ENCODE measurements around the gene QPRT.
"Not testable (repeated sequence)": the region's sequence is repeated elsewhere in the genome, so short reads cannot be mapped to it uniquely, and the experiment has no call there.

Gene QPRT

DNA sequence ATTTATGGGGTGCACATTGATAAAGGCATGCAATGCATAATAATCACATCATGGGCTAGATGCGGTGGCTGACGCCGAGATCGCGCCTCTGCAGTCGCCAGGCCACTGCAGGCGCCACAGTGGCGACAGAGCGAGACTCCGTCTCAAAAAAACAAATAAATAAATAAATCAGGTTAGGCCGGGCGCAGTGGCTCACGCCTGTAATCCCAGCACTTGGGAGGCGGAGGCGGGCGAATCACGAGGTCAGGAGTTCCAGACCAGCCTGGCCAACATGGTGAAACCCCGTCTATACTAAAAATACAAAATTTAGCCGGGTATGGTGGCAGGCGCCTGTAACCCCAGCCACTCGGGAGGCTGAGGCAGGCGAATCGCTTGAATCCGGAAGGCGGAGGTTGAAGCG is 13.6 kb downstream of the QPRT start:
- DNase-seq = not testable (repeated sequence)

DNA sequence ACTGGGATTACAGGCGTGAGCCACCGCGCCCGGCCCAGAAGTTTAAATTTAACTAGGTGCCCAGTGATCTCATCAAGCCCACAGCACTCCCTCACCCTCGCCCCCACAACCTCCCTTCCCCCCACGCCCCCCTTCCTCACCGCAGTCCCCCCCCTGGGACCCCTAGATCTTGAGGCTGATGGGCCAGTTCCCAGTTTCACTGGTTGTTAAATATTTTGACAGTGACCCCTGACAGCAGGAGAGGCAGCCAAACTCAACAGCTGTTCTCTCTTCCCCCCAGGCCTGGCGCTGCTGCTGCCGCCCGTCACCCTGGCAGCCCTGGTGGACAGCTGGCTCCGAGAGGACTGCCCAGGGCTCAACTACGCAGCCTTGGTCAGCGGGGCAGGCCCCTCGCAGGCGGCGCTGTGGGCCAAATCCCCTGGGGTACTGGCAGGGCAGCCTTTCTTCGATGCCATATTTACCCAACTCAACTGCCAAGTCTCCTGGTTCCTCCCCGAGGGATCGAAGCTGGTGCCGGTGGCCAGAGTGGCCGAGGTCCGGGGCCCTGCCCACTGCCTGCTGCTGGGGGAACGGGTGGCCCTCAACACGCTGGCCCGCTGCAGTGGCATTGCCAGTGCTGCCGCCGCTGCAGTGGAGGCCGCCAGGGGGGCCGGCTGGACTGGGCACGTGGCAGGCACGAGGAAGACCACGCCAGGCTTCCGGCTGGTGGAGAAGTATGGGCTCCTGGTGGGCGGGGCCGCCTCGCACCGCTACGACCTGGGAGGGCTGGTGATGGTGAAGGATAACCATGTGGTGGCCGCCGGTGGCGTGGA is 15.6 kb downstream of the QPRT start:
- DNase-seq = peak in 8 of 56 donors; percentile 4 to 27 (median 8)

DNA sequence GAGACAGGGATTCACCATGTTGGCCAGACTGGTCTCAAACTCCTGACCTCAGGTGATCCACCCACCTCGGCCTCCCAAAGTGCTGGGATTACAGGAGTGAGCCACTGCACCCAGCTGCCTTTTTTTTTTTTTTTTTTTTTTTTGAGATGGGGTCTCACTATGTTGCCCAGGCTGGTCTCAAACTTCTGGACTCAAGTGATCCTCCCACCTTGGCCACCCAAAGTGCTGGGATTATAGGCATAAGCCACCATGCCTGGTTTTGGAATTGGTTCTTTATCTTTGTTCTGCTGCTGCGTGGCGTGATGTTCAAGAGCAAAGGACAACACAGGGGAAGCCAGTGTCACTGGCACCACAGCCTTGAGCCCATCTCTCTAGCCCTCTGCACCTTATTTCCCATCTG is 16.7 kb downstream of the QPRT start:
- not testable (repeated sequence) for DNase-seq

DNA sequence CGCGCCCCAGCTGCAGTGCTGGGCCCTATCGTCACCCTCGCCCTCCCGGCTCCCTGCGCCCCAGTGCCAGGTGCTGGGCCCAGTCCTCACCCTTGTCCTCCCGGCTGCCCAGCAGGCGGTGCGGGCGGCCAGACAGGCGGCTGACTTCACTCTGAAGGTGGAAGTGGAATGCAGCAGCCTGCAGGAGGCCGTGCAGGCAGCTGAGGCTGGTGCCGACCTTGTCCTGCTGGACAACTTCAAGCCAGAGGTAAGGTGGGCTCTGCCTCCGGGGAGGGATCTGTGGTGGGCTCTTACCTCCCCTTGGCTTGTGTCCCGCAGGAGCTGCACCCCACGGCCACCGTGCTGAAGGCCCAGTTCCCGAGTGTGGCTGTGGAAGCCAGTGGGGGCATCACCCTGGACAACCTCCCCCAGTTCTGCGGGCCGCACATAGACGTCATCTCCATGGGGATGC is 17.9 kb downstream of the QPRT start:
- DNase-seq = no peak

DNA sequence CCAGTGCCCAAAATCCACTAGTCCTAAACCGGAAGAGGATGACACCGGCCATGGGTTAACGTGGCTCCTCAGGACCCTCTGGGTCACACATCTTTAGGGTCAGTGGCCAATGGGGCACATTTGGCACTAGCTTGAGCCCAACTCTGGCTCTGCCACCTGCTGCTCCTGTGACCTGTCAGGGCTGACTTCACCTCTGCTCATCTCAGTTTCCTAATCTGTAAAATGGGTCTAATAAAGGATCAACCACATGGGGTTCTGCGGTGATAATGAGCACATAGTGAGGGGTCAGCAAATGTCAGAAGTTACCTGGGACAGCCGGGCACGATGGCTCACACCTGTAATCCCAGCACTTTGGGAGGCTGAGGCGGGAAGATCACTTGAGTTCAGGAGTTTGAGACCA is 18.4 kb downstream of the QPRT start:
- DNase-seq = no peak

DNA sequence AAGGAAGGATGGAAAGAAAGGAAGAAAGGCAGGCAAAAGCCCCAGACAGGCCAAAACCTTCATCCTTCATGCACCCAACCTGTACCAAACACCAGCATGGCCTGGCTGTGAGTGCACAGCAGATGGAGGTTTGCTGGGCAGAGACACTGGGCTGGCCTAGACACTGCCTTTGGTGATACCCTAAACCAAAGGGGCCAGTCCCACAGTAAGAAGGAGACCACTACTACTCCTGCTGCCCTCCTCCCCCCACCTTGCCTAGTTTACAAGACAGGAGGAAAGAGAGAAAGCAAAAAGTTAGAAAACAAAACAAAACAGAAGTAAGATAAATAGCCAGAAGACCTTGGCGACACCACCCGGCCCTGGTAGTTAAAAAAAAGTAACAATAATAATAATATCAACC is 19.1 kb downstream of the QPRT start:
- no peak for DNase-seq

DNA sequence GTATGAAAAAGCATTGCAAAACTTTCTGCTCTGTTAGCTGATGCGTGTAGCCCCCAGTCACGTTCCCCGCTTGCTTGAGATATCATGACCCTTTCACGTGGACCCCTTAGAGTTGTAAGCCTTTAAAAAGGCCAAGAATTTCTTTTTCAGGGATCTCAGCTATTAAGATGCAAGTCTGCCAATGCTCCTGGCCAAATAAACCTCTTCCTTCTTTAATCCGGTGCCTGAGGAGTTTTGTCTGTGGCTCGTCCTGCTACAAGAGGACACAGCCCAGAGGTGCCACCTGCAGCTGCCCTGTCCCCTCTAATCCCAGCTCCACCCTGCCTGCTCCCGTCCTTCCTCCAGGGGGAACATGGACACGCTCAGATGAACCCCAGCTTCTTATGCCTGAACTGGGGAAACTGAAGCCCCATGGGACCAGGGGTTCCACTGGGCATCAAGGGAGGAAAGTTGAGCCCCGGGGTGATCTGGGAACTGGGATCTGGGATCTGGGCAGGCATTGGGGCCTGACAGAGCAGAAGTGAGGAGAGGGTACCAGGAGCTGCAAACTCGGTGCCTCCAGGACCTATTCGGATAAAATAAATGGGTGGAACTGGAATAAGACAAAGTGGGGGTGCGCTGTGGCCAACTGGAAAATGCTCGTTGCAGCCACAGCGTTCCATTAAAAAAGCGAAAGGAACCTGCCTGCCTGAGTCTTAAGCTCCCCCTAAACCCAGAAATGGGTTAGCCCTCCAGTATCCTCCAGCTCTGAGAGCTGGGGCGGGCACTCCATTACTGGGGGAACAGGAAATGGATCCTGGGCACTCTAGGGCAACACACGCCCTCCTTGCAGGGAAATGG is 19.7 kb downstream of the QPRT start:
- no peak for DNase-seq

DNA sequence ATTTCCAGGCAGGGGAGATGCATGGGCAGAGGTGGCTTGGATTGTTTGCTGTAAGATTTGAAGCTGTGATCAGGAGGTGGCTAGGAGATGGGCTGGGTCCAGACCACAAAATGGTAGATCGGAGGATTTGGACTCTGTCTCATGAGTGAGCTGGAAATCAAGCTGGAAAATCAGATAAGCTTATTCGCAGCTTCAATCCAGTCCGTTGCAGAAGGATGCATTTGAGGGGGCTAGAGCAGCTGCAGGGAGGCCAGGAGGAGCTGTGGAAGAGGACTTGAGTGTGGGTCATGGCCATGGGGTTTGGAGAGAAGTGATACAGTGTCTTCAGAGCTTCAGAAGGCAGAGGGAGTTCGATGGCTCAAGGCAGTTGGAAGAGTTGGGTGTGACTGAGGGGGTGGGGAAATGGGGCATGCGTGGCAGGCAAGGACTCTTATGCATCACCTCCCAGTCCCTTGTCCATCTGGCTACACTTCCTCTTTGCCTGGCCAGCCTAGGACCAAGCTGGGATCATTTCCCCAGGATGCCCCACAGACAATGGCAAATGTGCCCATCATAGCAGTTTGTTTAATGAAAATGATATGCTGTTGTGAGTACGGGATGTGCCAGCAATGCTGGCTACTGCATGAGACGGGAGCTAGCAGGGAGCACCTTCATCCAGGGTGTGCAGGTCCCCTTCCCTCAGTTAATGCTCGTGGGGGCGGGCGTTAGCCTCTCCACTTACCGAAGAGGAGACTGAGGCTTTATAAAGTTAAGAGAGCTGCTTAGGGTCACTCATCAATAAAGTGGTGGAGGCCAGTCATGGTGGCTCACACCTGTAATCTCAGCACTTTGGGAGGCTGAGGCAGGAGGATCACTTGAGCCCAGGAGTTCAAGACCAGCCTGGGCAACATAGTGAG is 20.6 kb downstream of the QPRT start:
- DNase-seq = no peak

DNA sequence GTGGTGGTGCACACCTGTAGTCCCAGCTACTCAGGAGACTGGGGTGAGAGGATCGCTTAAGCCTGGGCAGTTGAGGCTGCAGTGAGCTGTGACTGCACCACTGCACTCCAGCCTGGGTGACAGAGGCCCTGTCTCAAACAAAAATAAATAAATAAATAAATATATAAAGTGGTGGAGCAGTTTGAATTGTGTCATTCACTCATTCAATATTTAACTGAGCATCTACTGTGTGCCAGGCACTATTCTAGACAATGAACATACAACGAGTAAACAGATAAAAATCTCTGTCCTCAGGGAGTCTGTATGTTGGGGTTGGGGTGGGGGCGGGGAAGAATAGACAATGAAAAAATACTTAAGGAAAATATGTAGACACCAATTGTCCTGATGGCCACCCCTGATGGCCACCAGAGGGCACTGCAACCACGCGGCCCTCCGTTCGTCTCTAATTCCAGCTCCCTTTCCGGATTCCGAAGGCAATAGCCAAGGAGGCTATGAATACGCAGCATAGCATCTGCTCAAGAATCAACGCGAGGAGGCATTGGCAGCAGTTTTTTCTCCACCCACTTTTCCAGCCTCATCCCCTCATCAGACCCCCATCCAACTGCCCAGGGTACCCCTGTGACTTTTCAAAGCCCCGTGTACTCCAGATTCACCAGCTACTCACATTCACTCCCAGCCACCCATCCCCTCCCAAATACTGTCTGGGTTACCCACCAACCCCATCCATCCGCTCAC is 21.4 kb downstream of the QPRT start:
- DNase-seq = peak in 29 of 56 donors; percentile 4 to 71 (median 19)

DNA sequence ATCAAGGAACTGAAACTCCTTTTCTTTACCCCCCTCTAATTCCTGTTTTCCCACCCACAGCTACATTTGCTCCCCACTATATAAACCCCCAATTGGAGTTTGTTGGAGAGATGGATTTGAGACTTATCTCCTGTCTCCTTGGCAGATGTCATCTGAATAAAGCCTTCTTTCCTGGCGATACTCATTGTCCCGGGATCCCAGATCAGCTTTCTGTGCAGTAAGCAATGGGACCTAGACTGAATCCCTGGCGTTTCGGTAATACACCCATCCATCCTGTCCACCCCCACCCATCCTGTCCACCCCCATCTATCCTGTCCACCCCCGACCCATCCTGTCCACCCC is 22.2 kb downstream of the QPRT start:
- no peak for DNase-seq

DNA sequence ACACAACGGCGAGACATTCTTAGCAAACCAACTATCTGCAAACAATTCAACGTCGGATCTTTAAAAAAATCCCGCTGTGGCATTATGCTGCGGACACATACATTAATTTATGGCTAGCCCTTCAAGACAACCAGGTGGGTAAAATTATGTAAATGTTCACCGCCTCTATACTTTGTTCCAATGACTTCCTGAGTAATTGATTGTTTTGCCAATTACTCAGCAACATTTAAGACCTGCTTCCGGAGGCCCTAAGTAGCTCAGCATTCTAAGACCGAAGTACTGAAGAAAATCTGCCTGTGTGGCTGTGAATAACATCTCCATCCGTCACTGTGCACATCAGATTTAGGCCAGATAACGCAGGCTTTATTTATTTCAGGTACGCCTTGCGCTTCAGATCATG is 23.3 kb downstream of the QPRT start:
- no peak for DNase-seq

DNA sequence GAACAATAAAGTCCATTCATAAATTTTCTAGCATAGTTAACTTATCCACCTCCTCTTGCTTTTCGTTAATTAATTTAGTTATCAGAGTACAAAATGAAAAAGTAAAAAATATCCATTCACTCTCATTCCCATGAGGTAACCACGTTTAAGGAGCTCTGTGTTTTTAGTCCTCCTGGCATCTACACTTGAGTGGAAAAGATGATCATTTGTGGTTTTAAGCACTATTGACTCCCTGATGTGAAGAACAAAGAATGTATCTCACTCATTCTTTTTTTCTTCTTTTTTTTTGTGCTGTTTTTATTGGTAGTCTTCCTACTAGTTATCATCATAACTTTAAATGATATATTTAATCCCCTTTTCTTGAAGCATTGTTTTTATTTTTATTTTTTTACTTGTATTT is 26.1 kb downstream of the QPRT start:
- DNase-seq = no peak

DNA sequence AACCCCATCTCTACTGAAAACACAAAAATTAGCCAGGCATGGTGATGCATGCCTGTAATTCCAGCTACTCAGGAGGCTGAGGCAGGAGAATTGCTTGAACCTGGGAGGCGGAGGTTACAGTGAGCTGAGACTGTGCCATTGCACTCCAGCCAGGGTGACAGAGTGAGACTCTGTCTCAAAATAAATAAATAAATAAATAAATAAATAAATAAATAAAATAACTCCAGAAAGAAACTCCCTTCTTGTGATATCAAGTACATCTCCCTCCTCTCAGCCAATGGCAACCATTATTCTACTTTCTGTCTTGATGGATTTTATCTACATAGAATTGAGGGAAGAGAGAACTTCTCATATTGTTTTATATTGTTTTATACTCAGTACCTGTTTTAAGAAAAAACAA is 28.2 kb downstream of the QPRT start:
- not testable (repeated sequence) for DNase-seq

DNA sequence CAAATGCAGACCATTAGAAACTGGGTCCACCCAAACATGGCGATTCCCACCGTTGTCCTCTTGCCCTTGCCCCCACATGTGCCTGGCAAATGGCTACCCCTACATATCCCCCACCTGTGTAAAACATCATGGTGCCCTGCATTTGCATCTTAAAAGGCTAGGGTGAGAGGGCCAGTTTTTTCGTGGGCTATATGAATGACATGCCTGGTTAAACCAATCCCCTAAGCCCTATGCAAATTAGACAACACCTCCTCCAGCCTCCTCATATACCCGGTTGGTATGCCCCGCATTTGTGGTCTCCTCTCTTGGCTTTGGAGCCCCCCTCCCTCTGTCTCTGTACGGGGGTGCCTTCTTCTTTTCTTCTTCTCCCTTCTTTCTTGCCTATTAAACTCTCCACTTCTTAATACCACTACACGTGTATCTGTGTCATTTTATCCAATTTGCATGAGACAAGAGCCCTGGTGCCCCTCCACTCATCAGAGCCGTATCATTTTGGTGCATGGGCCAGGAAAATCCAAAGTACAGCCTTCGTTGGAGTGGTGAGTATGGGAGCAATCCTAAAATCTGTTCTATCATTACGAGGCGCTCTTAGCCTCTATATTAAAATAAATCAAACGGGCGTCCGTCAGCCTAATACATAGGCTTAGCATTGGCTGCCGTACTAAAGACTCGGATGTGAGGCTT is 30.1 kb downstream of the QPRT start:
- no peak for DNase-seq

DNA sequence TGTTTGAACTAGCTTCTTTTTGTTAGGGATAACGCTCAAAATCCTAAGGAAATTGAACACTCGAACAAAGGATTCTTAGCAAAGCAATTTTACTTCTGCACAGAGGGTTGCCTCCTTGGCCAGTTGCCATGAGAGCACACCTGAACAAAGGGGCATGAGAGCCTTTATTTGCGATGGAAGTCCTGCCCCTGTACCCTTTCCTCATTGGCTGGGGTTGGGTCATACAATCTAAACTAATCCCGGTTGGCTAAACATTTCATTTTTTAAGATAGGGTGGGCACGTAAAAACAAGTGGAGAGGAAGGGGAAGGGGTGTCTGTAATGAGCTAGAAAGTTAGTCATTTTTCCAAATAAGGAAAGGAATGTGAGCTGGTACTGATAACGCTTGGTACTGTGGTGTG is 30.7 kb downstream of the QPRT start:
- DNase-seq = not testable (repeated sequence)

DNA sequence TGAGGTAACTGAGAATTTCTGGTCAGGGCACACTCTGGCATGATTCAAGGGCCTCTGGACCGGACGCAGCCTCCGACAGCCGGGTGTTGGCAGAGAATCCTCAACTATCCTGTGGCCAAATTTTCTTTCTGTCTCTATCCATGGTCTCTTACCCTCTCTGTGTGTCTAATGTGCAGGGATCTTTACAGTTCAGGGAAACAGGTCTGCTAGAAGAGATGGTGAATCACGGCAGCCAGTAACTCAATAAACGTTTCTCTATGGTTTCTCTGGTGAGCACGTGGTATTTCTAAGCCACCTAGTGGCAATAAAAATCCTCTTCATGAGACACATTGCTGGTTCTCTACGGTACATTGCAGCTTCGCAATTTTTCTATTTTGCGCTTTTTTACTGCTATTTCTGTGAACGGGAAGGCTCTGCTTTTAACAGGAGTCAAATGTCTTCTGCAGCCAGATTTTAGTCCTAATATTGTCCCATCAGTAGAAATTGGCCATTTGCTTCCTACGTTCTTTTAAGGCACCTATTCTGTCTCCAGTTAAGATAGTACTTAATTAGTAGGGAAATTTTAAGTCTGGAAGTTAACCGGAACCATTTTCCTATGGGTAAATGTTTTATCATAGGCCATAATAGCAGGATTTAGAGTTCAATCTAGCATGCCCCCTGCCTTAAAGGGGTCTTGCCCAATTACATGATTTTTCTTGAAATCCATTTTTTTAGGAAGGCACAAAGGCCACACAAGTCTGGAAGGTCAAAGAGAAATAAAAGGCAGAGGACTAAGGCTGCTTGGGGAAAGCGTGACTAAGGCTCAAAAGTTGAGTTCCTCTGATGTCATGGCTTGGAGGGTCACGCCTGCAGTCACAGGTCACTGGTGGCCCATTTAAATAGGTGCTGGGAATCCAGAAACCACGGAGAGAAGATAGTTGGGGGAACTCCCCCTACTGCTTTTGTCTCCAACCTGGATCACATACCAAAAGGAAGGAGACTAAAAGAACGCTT is 31.5 kb downstream of the QPRT start:
- peak in 29 of 56 donors; percentile 2 to 58 (median 25) for DNase-seq

DNA sequence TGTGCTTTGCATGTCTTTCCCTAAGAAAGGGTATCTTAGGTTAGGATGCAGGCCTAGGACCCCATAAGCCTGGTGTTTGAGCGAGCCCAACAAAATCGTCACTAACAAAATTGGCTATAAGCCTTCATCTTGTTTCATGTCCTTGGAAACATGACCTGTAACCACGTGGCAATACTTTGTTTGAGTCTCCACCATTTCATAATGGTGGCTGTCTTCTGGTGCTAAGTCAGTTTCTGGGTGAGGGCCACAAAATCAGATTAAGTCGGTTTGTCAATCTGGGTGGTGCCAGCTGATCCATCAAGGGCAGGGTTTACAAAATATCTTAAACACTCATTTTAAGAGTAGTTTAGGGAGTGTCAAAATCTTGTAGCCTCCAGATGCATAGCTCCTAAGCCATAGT is 33.8 kb downstream of the QPRT start:
- no peak for DNase-seq

DNA sequence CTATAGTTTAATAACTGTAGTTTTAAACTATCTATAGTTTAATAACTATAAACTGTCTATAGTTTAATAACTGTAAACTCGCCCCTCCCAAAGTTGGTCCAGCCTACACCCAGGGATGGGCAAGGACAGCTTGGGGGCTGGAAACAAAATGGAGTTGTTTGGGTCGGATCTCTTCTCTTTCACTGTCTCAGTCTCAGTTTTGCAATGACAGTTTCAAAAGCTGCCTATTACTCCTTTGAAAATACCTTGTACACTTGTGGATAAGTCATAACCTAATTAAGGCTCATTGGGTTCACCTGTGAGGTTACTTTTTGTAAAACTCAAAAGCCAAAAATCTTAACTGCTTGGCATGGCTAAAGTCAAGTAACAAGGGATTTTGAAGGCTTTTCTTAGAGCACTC is 35.4 kb downstream of the QPRT start:
- no peak for DNase-seq

DNA sequence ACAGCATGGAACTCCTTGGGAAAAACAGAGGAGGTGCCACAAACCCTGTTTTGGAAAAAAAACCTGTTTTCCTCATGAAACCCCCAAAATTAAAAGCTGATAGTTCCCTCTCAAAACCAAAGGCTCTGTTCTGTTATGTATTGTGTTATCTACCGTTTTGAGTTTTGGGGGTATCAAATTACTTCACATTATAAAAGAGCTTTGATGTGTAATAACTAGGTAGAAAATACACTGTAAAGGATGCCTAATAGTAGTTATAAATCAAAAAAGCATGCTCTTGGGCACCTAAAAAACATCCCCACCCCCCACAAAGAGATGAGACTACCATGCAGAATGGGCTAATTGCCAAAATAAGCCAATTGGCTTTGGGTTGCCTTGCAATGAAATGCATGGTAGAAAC is 36.0 kb downstream of the QPRT start:
- no peak for DNase-seq

Data from nucleus accumbens (tissue), 56 donors.